ENCODE measurements around the gene SRC.

SRC gene

DNA sequence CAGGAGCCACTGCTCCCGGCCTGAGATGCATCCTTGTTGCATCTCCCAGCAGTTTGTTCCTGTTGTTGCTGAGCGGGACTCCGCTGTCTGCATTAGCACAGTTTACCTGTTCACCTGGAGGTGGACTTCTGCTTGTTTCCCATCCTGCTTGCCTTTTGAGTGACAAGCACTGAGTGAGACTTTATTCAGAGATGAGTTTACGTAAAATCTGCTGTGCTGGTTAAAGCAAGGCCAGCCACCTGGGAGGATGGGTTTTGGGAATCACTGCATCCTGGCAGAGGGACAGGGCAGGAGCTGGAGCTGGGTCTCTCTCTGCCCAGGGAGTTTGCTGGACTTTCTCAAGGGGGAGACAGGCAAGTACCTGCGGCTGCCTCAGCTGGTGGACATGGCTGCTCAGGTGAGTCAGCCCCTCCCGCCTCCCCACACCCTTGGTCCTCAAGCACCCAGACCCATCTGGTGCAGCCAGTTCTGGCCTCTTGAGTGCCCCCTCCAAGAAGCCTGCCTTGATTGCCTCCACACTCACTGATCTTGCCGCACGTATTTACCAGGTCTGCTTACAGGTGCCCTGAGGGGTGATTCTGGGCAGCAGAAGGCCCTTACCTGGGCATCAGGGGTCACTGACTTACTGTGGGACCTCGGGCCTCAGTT, 55.5 kb downstream of the SRC start:
- H3K9me3 ChIP-seq (ENCODE audit: insufficient read depth, low read length), result no peaks in the 10 kb centered on the region
- no peaks in the 10 kb centered on the region for H3K36me3 ChIP-seq (ENCODE audit: low read length)
- no peaks in the 10 kb centered on the region for H3K27me3 ChIP-seq (ENCODE audit: low read length)
- TF ChIP-seq, protein P1, sequence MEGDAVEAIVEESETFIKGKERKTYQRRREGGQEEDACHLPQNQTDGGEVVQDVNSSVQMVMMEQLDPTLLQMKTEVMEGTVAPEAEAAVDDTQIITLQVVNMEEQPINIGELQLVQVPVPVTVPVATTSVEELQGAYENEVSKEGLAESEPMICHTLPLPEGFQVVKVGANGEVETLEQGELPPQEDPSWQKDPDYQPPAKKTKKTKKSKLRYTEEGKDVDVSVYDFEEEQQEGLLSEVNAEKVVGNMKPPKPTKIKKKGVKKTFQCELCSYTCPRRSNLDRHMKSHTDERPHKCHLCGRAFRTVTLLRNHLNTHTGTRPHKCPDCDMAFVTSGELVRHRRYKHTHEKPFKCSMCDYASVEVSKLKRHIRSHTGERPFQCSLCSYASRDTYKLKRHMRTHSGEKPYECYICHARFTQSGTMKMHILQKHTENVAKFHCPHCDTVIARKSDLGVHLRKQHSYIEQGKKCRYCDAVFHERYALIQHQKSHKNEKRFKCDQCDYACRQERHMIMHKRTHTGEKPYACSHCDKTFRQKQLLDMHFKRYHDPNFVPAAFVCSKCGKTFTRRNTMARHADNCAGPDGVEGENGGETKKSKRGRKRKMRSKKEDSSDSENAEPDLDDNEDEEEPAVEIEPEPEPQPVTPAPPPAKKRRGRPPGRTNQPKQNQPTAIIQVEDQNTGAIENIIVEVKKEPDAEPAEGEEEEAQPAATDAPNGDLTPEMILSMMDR (IDR thresholded peaks at IDR 0.05; ENCODE audit: insufficient read depth, low read length, poor library complexity, severe bottlenecking), result no peak
- TF ChIP-seq EZH2phosphoT487 (conservative IDR thresholded peaks at IDR 0.05; ENCODE audit: low read length), result no peak
- no peak overlapping the region for H3K27ac ChIP-seq (ENCODE audit: low read depth, low read length)
- no peak overlapping the region for H3K4me2 ChIP-seq (ENCODE audit: low read depth, low read length, poor library complexity, severe bottlenecking)
- H3K4me3 ChIP-seq (ENCODE audit: insufficient read depth, low read length, poor library complexity, severe bottlenecking), result no peak overlapping the region
- no peak overlapping the region for H2AFZ ChIP-seq (ENCODE audit: low read depth, low read length, severe bottlenecking)
- H3K79me2 ChIP-seq (ENCODE audit: insufficient read depth, low read length), result no peaks in the 10 kb centered on the region
- H3K9ac ChIP-seq (ENCODE audit: low read length), result no peak overlapping the region
- no peaks in the 10 kb centered on the region for H4K20me1 ChIP-seq (ENCODE audit: low read depth, low read length)
- H3K9me2 ChIP-seq (replicated peaks; ENCODE audit: insufficient read depth, low read length), result no peaks in the 10 kb centered on the region
- H3F3A ChIP-seq (ENCODE audit: insufficient read depth), result no peaks in the 10 kb centered on the region

DNA sequence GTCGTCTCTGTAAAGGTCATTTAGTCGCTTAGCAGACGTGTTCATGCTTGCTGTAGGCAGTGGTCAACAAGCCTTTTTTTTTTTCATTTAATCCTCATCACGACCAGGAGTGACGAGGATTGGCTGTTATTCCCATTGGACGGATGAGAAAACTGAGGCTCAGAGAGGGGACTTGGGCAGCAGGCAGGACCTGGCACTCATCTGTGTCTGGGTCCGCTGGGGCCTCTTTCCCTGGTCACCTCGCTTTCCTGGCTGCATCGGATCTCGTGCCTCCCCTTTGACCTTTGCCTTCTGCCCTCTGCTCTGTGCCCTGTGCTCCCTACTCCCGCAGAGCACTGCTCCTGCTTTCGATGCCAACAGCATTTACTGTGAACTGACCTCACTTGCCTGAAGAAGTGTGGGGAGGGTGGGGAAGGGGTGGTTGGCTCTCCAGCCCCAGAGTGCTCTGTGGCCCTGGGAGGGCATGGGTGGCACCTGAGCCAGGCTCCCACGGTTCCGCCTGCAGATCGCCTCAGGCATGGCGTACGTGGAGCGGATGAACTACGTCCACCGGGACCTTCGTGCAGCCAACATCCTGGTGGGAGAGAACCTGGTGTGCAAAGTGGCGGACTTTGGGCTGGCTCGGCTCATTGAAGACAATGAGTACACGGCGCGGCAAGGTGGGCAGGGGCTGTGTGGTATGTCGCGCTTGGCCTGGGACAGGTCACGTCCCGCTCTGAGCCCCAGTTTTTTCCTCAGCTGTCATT, 56.2 kb downstream of the SRC start:
- no peak overlapping the region for H3K9ac ChIP-seq (ENCODE audit: low read length)
- H3K9me2 ChIP-seq (replicated peaks; ENCODE audit: insufficient read depth, low read length), result no peaks in the 10 kb centered on the region
- H3K4me2 ChIP-seq (ENCODE audit: low read depth, low read length, poor library complexity, severe bottlenecking), result no peak overlapping the region
- H3K79me2 ChIP-seq (ENCODE audit: insufficient read depth, low read length), result no peaks in the 10 kb centered on the region
- no peaks in the 10 kb centered on the region for H3F3A ChIP-seq (ENCODE audit: insufficient read depth)
- H3K27ac ChIP-seq (ENCODE audit: low read depth, low read length), result no peak overlapping the region
- H3K27me3 ChIP-seq (ENCODE audit: low read length), result no peaks in the 10 kb centered on the region
- H3K4me3 ChIP-seq (ENCODE audit: insufficient read depth, low read length, poor library complexity, severe bottlenecking), result no peak overlapping the region
- H3K9me3 ChIP-seq (ENCODE audit: insufficient read depth, low read length), result no peaks in the 10 kb centered on the region
- TF ChIP-seq EZH2phosphoT487 (conservative IDR thresholded peaks at IDR 0.05; ENCODE audit: low read length), result no peak
- TF ChIP-seq, protein P1 (IDR thresholded peaks at IDR 0.05; ENCODE audit: insufficient read depth, low read length, poor library complexity, severe bottlenecking), result no peak
- H3K36me3 ChIP-seq (ENCODE audit: low read length), result no peaks in the 10 kb centered on the region
- H2AFZ ChIP-seq (ENCODE audit: low read depth, low read length, severe bottlenecking), result no peak overlapping the region
- no peaks in the 10 kb centered on the region for H4K20me1 ChIP-seq (ENCODE audit: low read depth, low read length)

DNA sequence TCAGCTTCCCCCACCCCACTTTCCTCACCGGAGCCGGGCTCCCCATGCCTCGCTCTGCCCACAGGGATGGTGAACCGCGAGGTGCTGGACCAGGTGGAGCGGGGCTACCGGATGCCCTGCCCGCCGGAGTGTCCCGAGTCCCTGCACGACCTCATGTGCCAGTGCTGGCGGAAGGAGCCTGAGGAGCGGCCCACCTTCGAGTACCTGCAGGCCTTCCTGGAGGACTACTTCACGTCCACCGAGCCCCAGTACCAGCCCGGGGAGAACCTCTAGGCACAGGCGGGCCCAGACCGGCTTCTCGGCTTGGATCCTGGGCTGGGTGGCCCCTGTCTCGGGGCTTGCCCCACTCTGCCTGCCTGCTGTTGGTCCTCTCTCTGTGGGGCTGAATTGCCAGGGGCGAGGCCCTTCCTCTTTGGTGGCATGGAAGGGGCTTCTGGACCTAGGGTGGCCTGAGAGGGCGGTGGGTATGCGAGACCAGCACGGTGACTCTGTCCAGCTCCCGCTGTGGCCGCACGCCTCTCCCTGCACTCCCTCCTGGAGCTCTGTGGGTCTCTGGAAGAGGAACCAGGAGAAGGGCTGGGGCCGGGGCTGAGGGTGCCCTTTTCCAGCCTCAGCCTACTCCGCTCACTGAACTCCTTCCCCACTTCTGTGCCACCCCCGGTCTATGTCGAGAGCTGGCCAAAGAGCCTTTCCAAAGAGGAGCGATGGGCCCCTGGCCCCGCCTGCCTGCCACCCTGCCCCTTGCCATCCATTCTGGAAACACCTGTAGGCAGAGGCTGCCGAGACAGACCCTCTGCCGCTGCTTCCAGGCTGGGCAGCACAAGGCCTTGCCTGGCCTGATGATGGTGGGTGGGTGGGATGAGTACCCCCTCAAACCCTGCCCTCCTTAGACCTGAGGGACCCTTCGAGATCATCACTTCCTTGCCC, 57.4 kb downstream of the SRC start:
- no peak for TF ChIP-seq EZH2phosphoT487 (conservative IDR thresholded peaks at IDR 0.05; ENCODE audit: low read length)
- TF ChIP-seq, protein P1 (IDR thresholded peaks at IDR 0.05; ENCODE audit: insufficient read depth, low read length, poor library complexity, severe bottlenecking), result no peak

More for the DNA sequence above, 57.4 kb downstream of the SRC start:
- H3K27ac ChIP-seq (ENCODE audit: low read depth, low read length), result no peak overlapping the region
- H3K4me3 ChIP-seq (ENCODE audit: insufficient read depth, low read length, poor library complexity, severe bottlenecking), result no peak overlapping the region
- no peaks in the 10 kb centered on the region for H3K79me2 ChIP-seq (ENCODE audit: insufficient read depth, low read length)
- no peak overlapping the region for H3K4me2 ChIP-seq (ENCODE audit: low read depth, low read length, poor library complexity, severe bottlenecking)
- H3K36me3 ChIP-seq (ENCODE audit: low read length), result no peaks in the 10 kb centered on the region
- no peaks in the 10 kb centered on the region for H3K9me3 ChIP-seq (ENCODE audit: insufficient read depth, low read length)
- H2AFZ ChIP-seq (ENCODE audit: low read depth, low read length, severe bottlenecking), result no peak overlapping the region
- H3K27me3 ChIP-seq (ENCODE audit: low read length), result no peaks in the 10 kb centered on the region
- no peaks in the 10 kb centered on the region for H3K9me2 ChIP-seq (replicated peaks; ENCODE audit: insufficient read depth, low read length)
- H4K20me1 ChIP-seq (ENCODE audit: low read depth, low read length), result no peaks in the 10 kb centered on the region
- no peaks in the 10 kb centered on the region for H3F3A ChIP-seq (ENCODE audit: insufficient read depth)
- no peak overlapping the region for H3K9ac ChIP-seq (ENCODE audit: low read length)

Data from SU-DHL-6 (cell line).